ENCODE results near the gene SIGLEC15. TPM values are rescaled to one million over a fixed set of nuclear protein-coding genes. Genes with fewer than 3 reads are reported as not detected.

SIGLEC15 gene
- total and polyA plus RNA-seq, 4 experiments from 2014 or later: not detected

Other genes starting within 250 kb of the SIGLEC15 start
- gene SLC14A2, start 210.2 kb upstream of the SIGLEC15 start, total RNA-seq: under 1 TPM; 0.06 to 0.12 TPM
- under 1 TPM; 0.15 to 0.22 TPM for gene SLC14A2, start 210.2 kb upstream of the SIGLEC15 start, polyA plus RNA-seq
- 1 to 10 TPM; 2.8 to 3.6 TPM for gene SLC14A1, start 101.5 kb upstream of the SIGLEC15 start, total RNA-seq
- 1 to 10 TPM; 1.8 to 3.6 TPM for gene SLC14A1, start 101.5 kb upstream of the SIGLEC15 start, polyA plus RNA-seq
- gene EPG5, start 141.7 kb downstream of the SIGLEC15 start, total RNA-seq: 10 to 100 TPM; 64.3 to 69.0 TPM
- 1 to 10 TPM; 4.1 to 5.7 TPM for gene EPG5, start 141.7 kb downstream of the SIGLEC15 start, polyA plus RNA-seq
- 10 to 100 TPM; 13.3 to 14.0 TPM for gene PSTPIP2, start 246.6 kb downstream of the SIGLEC15 start, total RNA-seq
- gene PSTPIP2, start 246.6 kb downstream of the SIGLEC15 start, polyA plus RNA-seq: 10 to 100 TPM; 10.9 to 19.7 TPM